IPS DF 6.9 (cell line): ENCODE measurements around the gene HNF1A.

ENCODE experiments used
- DNase-seq: peaks from one replicate; pipeline ENCODE4 v3.0.0-alpha.2; 2013; ENCODE audit warnings: low read depth, low spot score
- H3K27ac ChIP-seq: one replicate; pipeline ENCODE4 v1.5.1; 2013; ENCODE audit warnings: low read length, control low read depth
- H3K27me3 ChIP-seq: 2 replicates; pipeline ENCODE4 v1.6.1; 2013; ENCODE audit warnings: mild to moderate bottlenecking, low read length; ENCODE audit not compliant: control insufficient read depth, insufficient read depth
- H3K36me3 ChIP-seq: 2 replicates; pipeline ENCODE4 v1.6.1; 2013; ENCODE audit warnings: low read length; ENCODE audit not compliant: control insufficient read depth, insufficient read depth
- H3K4me1 ChIP-seq: 2 replicates; pipeline ENCODE4 v1.6.1; 2013; ENCODE audit warnings: low read length; ENCODE audit not compliant: control insufficient read depth, insufficient read depth
- H3K4me3 ChIP-seq: 2 replicates; pipeline ENCODE4 v1.5.1; 2013; ENCODE audit warnings: mild to moderate bottlenecking, low read length
- H3K9me3 ChIP-seq: 2 replicates; pipeline ENCODE4 v1.6.1; 2013; ENCODE audit warnings: low read length, inconsistent platforms; ENCODE audit not compliant: control insufficient read depth, insufficient read depth
- WGBS: extraction: QIAGEN DNeasy Blood & Tissue Kit; methylation state at CpG from one replicate; pipeline ENCODE4 v1.1.7; 2013; ENCODE audit warnings: mixed read lengths, missing lambda C conversion rate; ENCODE audit not compliant: insufficient read length, insufficient coverage; 5-methylcytosine and 5-hydroxymethylcytosine counted together

HNF1A gene

DNA sequence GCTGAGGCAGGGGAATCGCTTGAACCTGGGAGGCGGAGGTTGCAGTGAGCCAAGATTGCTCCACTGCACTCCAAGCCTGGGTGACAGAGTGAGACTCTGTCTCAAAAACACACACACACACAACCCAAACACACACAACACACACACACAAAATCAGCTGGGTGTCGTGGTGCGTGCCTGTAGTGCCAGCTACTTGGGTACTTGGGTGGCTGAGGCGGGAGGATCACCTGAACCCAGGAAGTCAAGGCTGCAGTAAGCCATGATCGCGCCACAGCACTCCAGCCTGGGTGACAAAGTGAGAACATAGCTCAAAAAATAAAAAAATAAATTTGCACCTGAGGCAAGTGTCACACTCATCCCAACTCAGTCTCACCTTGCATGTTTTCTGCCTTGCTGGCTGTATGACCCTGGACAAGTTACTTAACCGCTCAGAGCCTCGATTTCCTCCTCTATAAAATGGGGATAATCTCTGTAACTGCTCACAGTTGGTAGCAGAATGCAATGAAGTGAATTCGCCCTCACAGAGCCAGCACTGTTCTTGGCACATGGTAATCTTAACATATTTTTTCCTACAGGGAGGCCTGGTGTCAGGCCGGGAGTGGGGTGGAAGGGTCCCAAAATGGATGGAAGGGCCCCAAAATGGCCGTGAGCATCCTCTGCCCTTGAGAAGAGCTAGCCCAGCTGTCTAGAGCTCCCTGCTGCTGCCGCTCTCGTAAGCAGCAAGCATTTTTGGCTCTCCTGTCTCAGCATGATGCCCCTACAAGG, 630 bp upstream of the HNF1A start:
- Histone ChIP-seq H3K4me3 (no peak overlapping the region), H3K27me3 (no peaks in the 10 kb centered on the region), H3K9me3 (no peaks in the 10 kb centered on the region), H3K4me1 (no peaks in the 10 kb centered on the region), H3K36me3 (no peaks in the 10 kb centered on the region; the same call in 1 of the 2 replicates), H3K27ac (no peak overlapping the region)
- no peak for DNase-seq
- no CpG with 5 or more reads among the region's 14 CpGs for WGBS

DNA sequence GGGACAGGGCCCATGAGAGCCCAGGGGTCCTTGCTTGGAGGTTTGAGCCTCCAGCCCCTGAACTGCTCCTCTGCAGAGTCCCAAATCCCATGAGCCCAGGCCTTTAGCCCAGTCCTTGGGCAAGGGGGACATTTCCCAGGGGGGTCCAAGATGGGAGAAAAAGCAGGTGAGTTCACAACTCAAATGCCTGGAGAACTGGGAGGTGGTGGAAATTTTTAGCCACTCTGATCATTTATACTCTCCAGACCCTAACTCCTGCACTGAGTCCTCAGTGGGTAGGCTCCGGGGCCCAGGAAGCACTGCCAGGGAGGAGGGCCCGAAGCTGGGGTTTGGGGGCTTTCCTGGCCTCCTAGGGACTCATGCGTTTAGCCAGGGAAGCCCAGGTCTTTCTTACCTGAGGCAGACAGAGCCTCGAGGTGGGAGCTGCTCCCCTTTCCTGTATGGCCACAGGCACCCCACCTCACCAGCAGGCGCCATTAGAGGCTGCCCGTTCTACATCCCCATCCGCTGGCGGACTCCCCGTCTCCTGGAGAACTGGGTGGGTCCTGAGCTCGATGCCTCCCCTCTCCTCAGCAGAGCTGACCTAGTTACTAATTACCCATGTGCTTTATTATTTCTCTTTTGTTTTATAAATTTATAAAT, 998 bp downstream of the HNF1A start:
- Histone ChIP-seq H3K4me1 (peaks cover 1% of the 10 kb centered on the region; the same call in 1 of the 2 replicates), H3K4me3 (no peak overlapping the region), H3K27ac (no peak overlapping the region), H3K27me3 (no peaks in the 10 kb centered on the region), H3K9me3 (no peaks in the 10 kb centered on the region), H3K36me3 (no peaks in the 10 kb centered on the region; the same call in 1 of the 2 replicates)
- DNase-seq = no peak
- no CpG with 5 or more reads among the region's 10 CpGs for WGBS

DNA sequence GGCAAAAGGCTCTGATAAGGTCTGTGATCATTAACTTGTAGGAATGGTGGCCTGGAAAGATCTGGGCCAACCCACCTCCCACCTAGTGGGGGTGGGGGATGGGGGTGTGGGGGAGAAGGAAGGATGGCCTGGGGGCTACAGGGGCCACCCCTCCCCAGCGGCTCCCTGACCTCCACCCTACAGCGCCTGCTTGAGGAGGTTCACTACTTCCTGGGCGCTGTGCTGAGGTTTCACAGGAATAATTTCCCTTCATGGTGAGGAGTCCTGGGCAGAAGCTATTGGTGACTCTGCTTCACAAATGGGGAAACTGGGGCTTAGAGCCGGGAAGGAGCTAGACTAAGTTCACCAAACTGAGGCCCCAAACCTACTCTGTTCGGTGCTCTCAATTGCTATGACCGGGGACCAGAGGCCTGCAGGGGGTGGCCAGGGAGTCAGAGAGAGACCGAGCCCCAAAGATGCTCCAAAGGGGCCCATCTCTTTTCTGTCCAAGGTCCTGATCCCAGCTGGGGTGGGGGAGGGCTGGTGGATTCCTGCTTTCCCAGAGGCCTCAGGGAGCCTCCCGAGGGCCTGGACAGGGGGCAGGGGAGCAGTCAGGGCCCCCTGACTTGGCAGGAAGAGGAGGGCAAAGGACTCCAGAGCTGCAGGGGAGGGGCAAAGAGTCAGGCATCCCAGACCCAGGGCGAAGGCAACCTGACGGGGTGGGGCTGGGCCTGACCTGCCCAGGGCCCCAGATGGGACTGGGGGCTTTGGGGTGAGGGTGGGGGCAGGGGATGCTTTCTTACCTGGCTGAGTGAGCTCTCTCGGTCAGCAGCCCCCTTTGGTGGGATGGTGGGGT, 1.7 kb downstream of the HNF1A start:
- H3K4me3 ChIP-seq = no peak overlapping the region
- H3K27ac ChIP-seq = no peak overlapping the region
- no peak for DNase-seq
- no peaks in the 10 kb centered on the region for H3K9me3 ChIP-seq
- no peaks in the 10 kb centered on the region for H3K27me3 ChIP-seq
- no CpG with 5 or more reads among the region's 11 CpGs for WGBS
- H3K36me3 ChIP-seq = no peaks in the 10 kb centered on the region; the same call in 1 of the 2 replicates
- H3K4me1 ChIP-seq = peaks cover 2% of the 10 kb centered on the region; the same call in 1 of the 2 replicates

DNA sequence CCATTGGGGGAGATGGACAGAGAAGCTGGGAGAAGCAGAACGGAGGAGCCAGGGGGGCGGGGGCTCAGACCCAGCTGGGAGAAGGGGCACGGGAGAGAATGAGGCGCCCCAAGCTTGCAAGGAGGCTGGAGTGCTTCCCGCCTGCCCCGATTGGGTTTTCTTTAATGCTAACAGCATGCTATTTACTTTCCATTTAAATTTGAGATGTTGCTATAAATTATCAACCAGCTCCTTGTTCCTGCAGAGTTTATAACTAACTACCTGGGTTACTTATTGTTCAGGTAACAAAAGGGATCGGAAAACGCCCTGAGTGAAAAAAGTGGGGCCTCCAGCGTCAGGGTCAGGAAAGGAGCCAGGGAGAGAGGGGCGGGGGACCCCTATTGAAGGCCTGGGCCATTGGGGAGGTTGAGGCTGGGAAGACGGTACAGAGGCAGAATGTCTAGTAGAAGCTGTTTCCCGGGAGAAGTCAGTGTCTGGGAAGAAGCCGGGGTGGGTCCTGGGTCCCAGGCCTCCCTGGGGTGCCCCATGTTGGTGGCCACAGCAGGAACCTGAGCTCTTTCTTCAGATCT, 2.5 kb downstream of the HNF1A start:
- H3K27me3 ChIP-seq = no peaks in the 10 kb centered on the region
- DNase-seq = no peak
- no peak overlapping the region for H3K4me3 ChIP-seq
- H3K9me3 ChIP-seq = no peaks in the 10 kb centered on the region
- peaks cover 2% of the 10 kb centered on the region; the same call in 1 of the 2 replicates for H3K4me1 ChIP-seq
- H3K27ac ChIP-seq = no peak overlapping the region
- H3K36me3 ChIP-seq = no peaks in the 10 kb centered on the region; the same call in 1 of the 2 replicates
- WGBS = no CpG with 5 or more reads among the region's 13 CpGs

DNA sequence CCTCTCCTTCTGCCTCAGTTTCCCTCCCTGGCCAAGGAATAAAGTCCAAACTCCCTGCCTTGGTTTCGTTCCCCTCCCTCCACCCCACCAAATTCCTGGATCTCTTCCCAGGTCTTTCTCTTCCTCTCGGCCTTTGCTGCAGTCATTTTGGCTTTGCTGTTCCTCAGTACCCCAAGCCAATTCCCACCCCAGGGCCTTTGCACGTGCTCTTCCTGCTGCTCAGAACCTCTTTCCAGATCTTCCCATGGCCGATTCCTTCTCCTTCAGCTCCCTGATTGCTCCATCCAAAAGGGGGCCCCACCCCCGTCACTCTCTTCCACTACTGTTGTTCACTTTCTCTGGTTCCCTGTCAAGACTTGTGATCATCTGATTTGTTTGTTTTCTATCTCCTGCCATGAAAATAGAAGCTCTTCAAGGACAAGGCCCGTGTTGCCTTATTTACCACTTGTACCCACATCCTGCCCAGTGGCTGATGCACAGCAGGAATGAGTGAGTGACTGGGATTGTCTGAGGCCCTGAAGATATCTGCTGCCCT, 3.1 kb downstream of the HNF1A start:
- no peaks in the 10 kb centered on the region for H3K9me3 ChIP-seq
- H3K4me3 ChIP-seq = no peak overlapping the region
- WGBS = no CpG with 5 or more reads among the region's 6 CpGs
- DNase-seq = no peak
- no peak overlapping the region for H3K27ac ChIP-seq
- H3K4me1 ChIP-seq = peaks cover 2% of the 10 kb centered on the region; the same call in 1 of the 2 replicates
- no peaks in the 10 kb centered on the region for H3K27me3 ChIP-seq
- H3K36me3 ChIP-seq = no peaks in the 10 kb centered on the region; the same call in 1 of the 2 replicates

DNA sequence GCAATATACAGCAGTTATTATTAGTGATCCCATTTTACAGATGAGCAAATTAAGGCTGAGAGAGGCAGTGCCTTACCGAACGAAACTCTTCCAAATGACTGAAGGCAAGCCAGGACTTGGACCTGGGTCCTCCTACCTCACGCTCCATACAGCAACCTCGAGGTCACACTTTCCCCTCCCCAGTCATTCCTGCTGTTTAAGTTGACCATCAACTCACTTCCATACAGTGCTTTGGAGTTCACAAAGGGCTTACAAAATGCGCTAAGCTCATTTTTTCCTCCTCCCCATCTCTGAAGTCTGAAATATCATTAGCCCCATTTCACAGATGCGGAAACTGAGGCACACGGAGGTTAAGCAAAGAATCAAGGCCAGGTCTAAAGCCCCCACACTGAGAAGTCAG, 4.3 kb downstream of the HNF1A start:
- H3K4me3 ChIP-seq = no peak overlapping the region
- no peaks in the 10 kb centered on the region; the same call in 1 of the 2 replicates for H3K36me3 ChIP-seq
- WGBS = no CpG with 5 or more reads among the region's 7 CpGs
- no peaks in the 10 kb centered on the region for H3K27me3 ChIP-seq
- peaks cover 2% of the 10 kb centered on the region; the same call in 1 of the 2 replicates for H3K4me1 ChIP-seq
- no peaks in the 10 kb centered on the region for H3K9me3 ChIP-seq
- no peak for DNase-seq
- no peak overlapping the region for H3K27ac ChIP-seq

DNA sequence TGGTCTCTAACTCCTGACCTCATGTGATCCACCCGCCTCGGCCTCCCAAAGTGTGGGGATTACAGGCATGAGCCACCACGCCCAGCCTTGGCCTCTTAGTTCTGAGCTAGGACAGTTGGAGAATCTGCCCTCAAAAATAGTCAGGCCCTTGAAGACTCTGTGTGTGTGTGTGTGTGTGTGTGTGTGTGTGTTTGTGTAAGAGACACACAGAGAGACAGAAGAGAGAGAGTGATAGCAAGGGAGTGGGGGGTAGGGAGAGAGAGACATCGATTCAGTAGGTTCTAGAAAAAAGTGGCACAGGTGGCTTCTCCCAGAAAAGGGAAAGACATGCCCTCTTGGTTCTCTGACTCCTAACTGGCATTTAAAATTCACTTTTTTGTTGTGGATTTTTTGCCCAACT, 5.4 kb downstream of the HNF1A start:
- WGBS = no CpG with 5 or more reads among the region's 4 CpGs
- no peaks in the 10 kb centered on the region for H3K27me3 ChIP-seq
- H3K9me3 ChIP-seq = no peaks in the 10 kb centered on the region
- H3K4me1 ChIP-seq = peaks cover 2% of the 10 kb centered on the region; the same call in 1 of the 2 replicates
- no peak overlapping the region for H3K4me3 ChIP-seq
- no peak overlapping the region for H3K27ac ChIP-seq
- no peak for DNase-seq
- H3K36me3 ChIP-seq = no peaks in the 10 kb centered on the region; the same call in 1 of the 2 replicates

DNA sequence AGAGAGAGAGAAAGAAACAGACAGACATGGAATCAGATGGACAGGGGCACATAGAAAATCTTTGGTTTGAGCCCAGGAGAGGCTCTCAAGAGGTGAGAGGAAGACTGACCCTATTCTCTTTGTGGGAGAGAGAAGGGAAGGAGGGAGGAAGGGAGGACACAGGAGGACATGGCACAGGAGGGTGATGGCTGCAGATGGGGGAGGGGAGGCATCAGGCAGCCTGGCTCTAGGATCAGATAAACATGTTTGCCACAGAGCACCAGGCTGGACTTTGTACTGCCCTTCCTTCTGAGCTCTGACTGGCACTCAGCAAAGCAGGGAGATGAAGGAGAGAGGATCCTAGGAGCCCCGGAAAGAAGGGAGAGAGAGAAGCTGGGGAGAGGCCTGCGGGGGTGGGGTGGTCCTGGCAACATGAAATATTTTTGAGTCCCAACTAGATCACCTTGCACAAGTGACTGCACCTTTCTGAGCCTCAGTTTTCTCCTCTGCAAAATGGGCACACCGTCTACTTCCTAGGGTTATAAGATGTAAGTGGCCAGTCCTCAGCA, 6.1 kb downstream of the HNF1A start:
- Histone ChIP-seq H3K4me3 (no peak overlapping the region), H3K27me3 (no peaks in the 10 kb centered on the region), H3K9me3 (no peaks in the 10 kb centered on the region), H3K4me1 (peaks cover 2% of the 10 kb centered on the region; the same call in 1 of the 2 replicates), H3K36me3 (no peaks in the 10 kb centered on the region), H3K27ac (no peak overlapping the region)
- DNase-seq = no peak
- no CpG with 5 or more reads among the region's 3 CpGs for WGBS

DNA sequence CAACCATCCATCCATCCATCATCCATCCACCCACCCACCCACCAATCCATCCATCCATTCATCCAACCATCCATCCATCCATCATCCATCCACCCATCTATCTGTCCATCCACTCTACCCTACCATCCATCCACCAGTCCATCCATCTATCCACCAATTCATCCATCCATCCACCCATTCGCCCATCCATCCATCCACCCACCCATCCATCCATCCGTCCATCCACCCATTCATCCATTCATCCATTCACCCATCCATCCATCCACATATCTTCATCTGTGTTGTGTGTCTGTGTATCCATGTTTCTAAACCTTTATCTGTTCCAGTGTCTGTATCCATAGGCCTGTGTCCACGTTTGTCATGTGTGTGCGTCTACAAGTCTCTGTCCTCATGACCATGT, 9.9 kb downstream of the HNF1A start:
- Histone ChIP-seq H3K36me3 (no peaks in the 10 kb centered on the region), H3K27ac (no peak overlapping the region)

More for the DNA sequence above, 9.9 kb downstream of the HNF1A start:
- H3K4me3 ChIP-seq = no peak overlapping the region
- no peaks in the 10 kb centered on the region for H3K27me3 ChIP-seq
- peaks cover 2% of the 10 kb centered on the region; the same call in 1 of the 2 replicates for H3K4me1 ChIP-seq
- WGBS = 92% methylated on average over 2 of the region's 4 CpGs
- no peaks in the 10 kb centered on the region for H3K9me3 ChIP-seq
- DNase-seq = no peak
